HEK293 (cell line): ENCODE results near the gene PACS2.

ENCODE experiments used
- REST ChIP-seq: fragments of 450-650 bp; formaldehyde crosslinking; IDR thresholded peaks from 2 replicates; pipeline ENCODE4 v1.5.1; 2016; ENCODE audit warnings: missing biosample characterization, missing genetic modification characterization
- TF ChIP-seq, protein P1 (sequence below): fragments of 450-650 bp; formaldehyde crosslinking; IDR thresholded peaks from 2 replicates; pipeline ENCODE4 v1.5.1; 2017; ENCODE audit warnings: missing biosample characterization, missing genetic modification characterization

DNA sequence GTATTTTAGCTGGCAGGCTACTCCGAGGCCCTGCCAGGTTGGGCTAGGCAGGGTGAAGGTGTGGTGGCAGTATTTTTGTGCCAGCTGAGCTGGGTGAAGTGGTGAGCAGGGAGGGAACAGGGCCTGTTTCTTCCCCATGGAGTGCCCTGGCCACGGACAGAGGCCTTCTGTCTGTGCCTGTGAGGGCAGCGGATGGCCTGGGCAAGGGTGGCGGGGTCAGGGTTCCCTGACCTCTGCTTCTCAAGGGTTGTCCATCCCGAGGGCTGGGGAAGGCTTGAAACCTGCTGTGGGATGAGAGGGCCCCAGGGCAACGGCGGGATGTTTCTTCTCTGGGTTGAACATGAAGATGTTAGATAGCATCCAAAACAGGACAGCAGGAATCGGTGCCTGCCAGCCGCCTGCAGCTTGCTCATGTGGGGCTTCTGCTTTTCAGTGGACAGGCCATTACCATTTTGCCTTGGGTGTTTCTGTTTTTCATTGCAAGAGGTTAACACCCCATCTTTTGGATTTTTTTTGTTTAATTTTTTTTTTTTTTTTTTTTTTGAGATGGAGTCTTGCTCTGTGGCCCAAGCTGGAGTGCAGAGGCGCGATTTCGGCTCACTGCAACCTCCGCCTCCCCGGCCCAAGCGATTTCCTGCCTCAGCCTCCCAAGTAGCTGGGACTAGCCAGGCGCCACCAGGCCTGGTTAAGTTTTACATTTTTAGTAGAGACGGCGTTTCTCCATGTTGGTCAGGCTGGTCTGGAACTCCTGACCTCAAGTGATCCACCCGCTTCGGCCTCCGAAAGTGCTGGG, 108.3 kb downstream of the PACS2 start:
- TF ChIP-seq, protein P1, sequence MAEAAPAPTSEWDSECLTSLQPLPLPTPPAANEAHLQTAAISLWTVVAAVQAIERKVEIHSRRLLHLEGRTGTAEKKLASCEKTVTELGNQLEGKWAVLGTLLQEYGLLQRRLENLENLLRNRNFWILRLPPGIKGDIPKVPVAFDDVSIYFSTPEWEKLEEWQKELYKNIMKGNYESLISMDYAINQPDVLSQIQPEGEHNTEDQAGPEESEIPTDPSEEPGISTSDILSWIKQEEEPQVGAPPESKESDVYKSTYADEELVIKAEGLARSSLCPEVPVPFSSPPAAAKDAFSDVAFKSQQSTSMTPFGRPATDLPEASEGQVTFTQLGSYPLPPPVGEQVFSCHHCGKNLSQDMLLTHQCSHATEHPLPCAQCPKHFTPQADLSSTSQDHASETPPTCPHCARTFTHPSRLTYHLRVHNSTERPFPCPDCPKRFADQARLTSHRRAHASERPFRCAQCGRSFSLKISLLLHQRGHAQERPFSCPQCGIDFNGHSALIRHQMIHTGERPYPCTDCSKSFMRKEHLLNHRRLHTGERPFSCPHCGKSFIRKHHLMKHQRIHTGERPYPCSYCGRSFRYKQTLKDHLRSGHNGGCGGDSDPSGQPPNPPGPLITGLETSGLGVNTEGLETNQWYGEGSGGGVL (tag by site-specific recombination): no peak
- no peak for TF ChIP-seq REST (tag by site-specific recombination)
